ENCODE data around the gene IL16.

Gene IL16

DNA sequence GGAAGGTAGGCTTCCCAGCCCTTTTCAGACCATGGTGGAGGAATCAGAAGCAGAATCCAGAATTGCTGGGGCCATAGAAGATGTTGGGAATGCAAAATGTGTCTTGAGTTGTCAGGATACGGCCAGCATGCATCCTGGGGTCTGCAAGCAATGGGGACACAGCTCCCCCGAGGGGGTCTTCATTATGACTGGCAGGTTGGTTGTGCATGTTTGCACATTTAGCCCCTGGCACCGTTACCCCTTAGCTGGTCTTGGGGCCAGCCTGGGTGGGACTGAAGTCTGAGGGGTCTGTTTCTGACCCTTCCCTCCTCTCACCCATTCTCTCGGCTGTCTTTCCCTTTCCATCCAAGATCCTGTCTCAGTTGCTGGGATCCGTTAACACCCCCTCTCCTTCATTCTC is 76.5 kb downstream of the IL16 start:
- Histone ChIP-seq H3K4me3 (no peak overlapping the region), H3K27me3 (no peaks in the 10 kb centered on the region), H3K27ac (no peak overlapping the region), H3K4me1 (peaks cover 0 to 11% (median 4%) of the 10 kb centered on the region in 4 donors), H3K9me3 (peaks cover 0 to 6% (median 3%) of the 10 kb centered on the region in 3 donors), H3K36me3 (peaks cover 0 to 6% (median 0%) of the 10 kb centered on the region in 3 donors)
- TF ChIP-seq, protein P1, sequence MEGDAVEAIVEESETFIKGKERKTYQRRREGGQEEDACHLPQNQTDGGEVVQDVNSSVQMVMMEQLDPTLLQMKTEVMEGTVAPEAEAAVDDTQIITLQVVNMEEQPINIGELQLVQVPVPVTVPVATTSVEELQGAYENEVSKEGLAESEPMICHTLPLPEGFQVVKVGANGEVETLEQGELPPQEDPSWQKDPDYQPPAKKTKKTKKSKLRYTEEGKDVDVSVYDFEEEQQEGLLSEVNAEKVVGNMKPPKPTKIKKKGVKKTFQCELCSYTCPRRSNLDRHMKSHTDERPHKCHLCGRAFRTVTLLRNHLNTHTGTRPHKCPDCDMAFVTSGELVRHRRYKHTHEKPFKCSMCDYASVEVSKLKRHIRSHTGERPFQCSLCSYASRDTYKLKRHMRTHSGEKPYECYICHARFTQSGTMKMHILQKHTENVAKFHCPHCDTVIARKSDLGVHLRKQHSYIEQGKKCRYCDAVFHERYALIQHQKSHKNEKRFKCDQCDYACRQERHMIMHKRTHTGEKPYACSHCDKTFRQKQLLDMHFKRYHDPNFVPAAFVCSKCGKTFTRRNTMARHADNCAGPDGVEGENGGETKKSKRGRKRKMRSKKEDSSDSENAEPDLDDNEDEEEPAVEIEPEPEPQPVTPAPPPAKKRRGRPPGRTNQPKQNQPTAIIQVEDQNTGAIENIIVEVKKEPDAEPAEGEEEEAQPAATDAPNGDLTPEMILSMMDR (IDR thresholded peaks at IDR 0.05): no peak
- no peak for DNase-seq
- intact Hi-C loops (cut with DNase I; ENCODE audit: low total_unique reads): loop anchor here (2.0 kb wide), 1 partner anchor 128 kb away; no protein-coding TSS in a partner anchor

DNA sequence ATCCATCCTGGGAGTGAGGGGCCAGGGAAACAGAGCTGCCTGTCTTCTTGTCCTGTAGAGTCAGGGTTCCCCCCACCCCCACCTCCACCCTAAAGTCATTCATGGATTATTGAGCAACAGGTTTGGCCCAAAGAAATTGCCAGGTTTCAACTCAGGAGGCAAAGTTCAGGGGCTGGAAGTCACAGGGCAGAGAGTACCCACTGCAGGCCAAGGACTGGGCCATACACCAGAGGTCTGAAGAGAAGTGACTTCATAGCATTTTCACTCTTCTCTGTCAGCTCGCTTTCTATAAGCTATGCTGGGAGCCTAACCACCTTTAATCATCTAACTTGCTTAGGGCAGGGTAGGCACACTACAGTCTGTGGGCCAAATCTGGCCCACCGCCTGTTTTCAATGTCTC is 77.2 kb downstream of the IL16 start:
- peaks cover 0 to 11% (median 4%) of the 10 kb centered on the region in 4 donors for H3K4me1 ChIP-seq
- H3K27me3 ChIP-seq: no peaks in the 10 kb centered on the region
- peaks cover 0 to 6% (median 0%) of the 10 kb centered on the region in 3 donors for H3K36me3 ChIP-seq
- no peak overlapping the region for H3K27ac ChIP-seq
- TF ChIP-seq, protein P1 (IDR thresholded peaks at IDR 0.05): no peak
- no peak for DNase-seq
- no peak overlapping the region for H3K4me3 ChIP-seq
- intact Hi-C loops (cut with DNase I; ENCODE audit: low total_unique reads): loop anchor here (2.0 kb wide), 1 partner anchor 127 kb away; no protein-coding TSS in a partner anchor
- H3K9me3 ChIP-seq: peaks cover 0 to 6% (median 3%) of the 10 kb centered on the region in 3 donors

DNA sequence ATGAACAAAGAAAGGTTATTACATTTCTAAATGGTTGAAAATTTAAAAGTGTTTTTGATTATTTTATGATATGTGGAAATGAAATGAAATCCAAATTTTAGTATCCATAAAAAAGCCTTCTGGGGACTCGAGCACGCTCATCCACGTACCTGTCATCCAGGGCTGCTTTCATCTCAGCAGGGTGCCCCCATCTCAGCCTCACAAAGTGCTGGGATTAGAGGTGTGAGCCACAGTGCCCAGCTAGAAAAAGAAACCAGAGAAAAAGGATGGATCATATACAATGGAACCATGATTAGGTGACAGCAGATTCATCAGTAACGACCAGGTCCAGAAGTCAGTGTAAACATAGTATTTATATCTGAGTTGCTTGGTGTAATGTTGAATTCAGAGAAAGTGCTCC is 77.6 kb downstream of the IL16 start:
- TF ChIP-seq, protein P1 (IDR thresholded peaks at IDR 0.05): no peak
- intact Hi-C loops (cut with DNase I; ENCODE audit: low total_unique reads): no loop called here
- H3K36me3 ChIP-seq: peaks cover 0 to 7% (median 0%) of the 10 kb centered on the region in 3 donors
- H3K4me3 ChIP-seq: no peak overlapping the region
- H3K9me3 ChIP-seq: peaks cover 0 to 6% (median 3%) of the 10 kb centered on the region in 3 donors
- H3K27me3 ChIP-seq: no peaks in the 10 kb centered on the region
- peaks cover 0 to 11% (median 4%) of the 10 kb centered on the region in 4 donors for H3K4me1 ChIP-seq
- no peak for DNase-seq
- H3K27ac ChIP-seq: no peak overlapping the region

DNA sequence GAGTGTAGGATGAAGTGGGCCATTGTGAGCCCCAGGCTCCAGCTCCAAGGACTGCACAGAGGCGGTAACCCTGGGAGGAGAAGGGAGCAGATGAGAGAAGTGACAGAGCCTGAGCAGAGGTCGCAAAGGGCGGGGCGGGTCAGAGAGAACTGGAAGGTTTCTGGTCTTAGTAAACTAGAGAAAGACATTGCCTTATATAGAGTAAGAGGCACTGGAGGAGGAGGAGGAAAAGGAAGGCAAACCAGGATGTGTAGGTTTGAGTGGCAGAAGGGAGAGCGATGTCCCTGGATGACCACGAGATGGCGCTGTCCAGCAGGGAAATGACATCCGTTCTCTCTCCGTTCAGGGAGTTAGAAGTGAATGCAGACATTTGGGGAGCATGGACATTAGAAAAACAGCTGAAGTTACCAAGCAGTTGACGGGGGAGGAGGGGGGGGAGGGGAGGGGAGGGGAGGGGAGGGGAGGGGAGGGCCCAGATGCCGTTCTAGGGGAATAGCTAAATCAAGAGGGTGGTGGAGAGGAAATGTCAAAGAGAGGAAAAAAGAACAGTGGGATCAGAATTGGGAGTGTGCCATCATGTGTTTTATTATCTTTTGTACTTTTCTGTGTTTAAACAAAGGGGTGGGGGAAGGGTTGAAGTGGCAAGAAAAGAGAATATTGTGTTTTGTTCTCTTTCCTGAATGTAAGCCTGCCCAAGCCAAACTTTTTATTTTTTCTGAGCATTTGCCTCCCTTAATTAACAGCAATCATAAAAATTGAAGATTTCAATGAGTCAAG is 78.4 kb downstream of the IL16 start:
- Histone ChIP-seq H3K4me1 (peaks cover 0 to 11% (median 4%) of the 10 kb centered on the region in 4 donors), H3K27me3 (no peaks in the 10 kb centered on the region), H3K9me3 (peaks cover 0 to 6% (median 3%) of the 10 kb centered on the region in 3 donors), H3K4me3 (no peak overlapping the region), H3K27ac (no peak overlapping the region), H3K36me3 (peaks cover 0 to 16% (median 8%) of the 10 kb centered on the region in 3 donors)
- TF ChIP-seq, protein P1 (IDR thresholded peaks at IDR 0.05): peak; percentile 75 to 89
- intact Hi-C loops (cut with DNase I; ENCODE audit: low total_unique reads): no loop called here
- peak; percentile 45 to 78 for DNase-seq

DNA sequence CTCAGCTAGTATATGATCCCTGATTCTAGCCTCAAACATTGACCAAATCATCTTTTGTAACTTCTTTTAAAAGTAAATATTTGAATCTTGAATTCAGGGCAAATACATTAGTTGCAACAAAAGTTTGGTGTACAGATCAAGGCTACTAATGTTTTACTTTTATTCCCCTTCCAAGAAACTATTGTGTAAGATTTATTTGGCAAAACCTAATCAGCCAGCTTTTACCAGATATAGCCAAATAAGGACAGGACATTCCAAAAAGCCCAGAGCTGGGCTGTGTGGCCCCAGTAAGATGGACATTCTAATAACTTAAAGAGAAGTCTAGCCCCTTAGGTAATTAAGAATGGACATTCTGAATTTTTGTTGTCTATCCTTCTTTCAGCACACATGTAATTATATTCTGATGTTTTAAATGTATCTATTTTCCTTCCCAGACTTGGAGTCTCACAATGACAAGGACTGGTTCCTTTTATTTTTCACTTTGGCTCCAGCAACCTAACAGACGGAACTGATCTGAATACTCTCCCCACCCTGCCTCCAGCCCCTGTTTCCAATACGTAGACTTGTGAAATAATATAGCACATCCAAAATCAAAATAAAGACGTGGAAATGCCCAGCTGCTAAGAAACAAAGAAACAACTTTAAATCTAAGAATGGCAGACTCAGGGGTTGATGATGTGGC is 79.2 kb downstream of the IL16 start:
- intact Hi-C loops (cut with DNase I; ENCODE audit: low total_unique reads): no loop called here
- Histone ChIP-seq H3K4me3 (no peak overlapping the region), H3K36me3 (peaks cover 0 to 16% (median 15%) of the 10 kb centered on the region in 3 donors), H3K27ac (no peak overlapping the region), H3K4me1 (peaks cover 0 to 11% (median 4%) of the 10 kb centered on the region in 4 donors), H3K27me3 (no peaks in the 10 kb centered on the region), H3K9me3 (peaks cover 0 to 6% (median 3%) of the 10 kb centered on the region in 3 donors)
- DNase-seq: no peak
- TF ChIP-seq, protein P1 (IDR thresholded peaks at IDR 0.05): no peak

Measured in tibial artery (tissue), 4 donors.